GM10266 (cell line): Measurements from ENCODE around the gene CCDC136.
A peak's percentile ranks its signal among the peaks of the same experiment; 100 is the strongest.

ENCODE experiments used
- DNase-seq: peaks from one replicate; pipeline ENCODE4 v3.0.0; 2012; ENCODE audit errors: extremely low spot score
- CTCF ChIP-seq: IDR thresholded peaks from 2 replicates; pipeline ENCODE4 v1.5.1; 2012; ENCODE audit warnings: mild to moderate bottlenecking, low read depth; ENCODE audit not compliant: control insufficient read depth, insufficient read depth; ENCODE audit errors: missing control alignments

The CCDC136 gene

GRCh38 chr7:128865996-128866877 is 74.5 kb downstream of the CCDC136 start:
- no peak for DNase-seq
- TF ChIP-seq CTCF: no peak

- no peak for TF ChIP-seq CTCF
- no peak for DNase-seq
These were observed 75.5 kb downstream of the CCDC136 start for GRCh38 chr7:128867241-128867640.

GRCh38 chr7:128867842-128868623 is 76.3 kb downstream of the CCDC136 start:
- no peak for DNase-seq
- TF ChIP-seq CTCF: no peak

- TF ChIP-seq CTCF: no peak
- DNase-seq: no peak
These were observed 76.9 kb downstream of the CCDC136 start for GRCh38 chr7:128868624-128869137.

GRCh38 chr7:128869138-128869943 is 77.6 kb downstream of the CCDC136 start:
- peak; percentile 37 for TF ChIP-seq CTCF
- DNase-seq: peak; percentile 76

GRCh38 chr7:128869944-128870285 is 78.1 kb downstream of the CCDC136 start:
- DNase-seq: no peak
- TF ChIP-seq CTCF: no peak
